SIG-M5 treated with dmso at 0.1 percent for 504 hours (cell line): ENCODE measurements around the gene APC2.
A peak's percentile ranks its signal among the peaks of the same experiment; 100 is the strongest.

Source experiments
- DNase-seq: peaks from one replicate; lab custom pipeline; 2025; ENCODE audit not compliant: unreplicated experiment; lab: John Stamatoyannopoulos, UW

Gene APC2

DNA sequence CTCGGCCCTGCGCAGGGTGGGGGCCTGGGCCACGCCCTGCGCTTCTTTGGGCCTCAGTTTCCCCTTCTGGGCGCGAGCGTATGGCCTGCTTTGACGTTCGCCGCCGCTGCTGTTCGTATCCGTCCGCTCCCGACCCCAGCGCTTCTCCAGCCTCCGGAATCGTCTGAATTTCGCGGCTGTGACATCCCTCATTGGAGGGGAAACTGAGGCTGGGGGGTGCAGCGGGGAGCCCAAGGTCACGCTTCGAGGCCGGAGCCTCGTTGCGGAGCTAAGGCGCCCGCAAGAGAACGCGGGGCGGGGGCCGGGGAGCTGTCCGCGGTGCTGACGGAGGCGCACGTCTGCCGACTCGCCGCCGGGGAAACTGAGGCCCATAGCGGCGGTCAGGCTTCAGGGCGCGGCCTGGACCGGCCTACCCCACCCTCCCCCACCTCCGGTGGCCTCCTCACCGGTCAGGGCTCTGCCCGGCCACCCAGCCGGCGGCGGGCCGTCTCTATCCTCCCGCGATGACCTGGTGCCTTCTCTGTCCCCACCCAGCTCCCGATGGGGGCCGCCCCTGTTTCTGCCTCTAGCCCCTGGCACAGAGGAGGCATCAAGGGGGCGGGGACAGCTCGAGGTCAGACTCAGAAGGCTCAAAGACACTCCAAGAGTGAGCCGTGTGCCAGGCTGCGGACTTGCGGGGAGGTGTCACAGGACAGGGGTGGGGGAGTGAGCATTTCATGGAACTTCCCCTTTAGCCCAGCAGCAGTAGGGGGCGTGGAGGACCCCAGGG lies 3.0 kb upstream of the APC2 start:
- DNase-seq, result no peak

DNA sequence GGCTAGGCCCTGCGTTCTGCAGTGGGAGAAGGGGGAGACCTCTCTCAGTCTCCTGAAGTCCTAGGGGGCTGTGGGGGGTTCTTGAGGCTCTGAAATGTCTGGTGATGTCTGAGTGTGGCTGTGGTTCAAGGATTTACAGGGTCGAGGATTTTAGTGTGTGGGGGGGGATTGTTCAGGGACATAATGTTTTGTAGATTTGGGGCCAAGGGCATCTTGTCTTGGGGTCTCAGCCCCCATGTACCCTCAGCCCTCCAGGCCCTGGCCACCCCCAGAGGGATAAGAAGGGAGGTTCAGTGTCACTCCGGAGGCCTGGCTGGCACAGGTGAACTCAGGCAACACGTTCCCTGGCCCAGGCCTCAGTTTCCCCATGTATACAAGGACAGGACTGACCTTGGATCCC lies 2.4 kb upstream of the APC2 start:
- DNase-seq, result no peak

DNA sequence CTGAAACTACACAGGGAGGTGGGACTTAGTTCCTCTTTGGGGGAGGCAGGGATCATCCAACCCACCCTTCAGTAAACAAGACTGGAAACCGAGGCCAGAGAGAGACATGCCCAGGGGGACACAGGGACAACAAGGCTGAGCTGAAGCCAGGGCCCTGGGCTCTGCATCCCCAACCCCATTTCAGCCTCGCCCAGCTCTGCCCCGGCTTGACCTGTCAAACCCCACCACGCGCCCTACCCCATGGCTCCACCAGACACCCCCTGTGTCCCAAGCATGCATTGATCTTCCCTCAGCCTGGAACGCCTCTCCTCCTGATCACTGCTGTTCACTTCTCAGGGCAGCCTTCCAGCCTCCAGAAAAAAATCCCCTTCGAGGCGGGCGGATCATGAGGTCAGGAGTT lies 2.0 kb upstream of the APC2 start:
- DNase-seq, result no peak

DNA sequence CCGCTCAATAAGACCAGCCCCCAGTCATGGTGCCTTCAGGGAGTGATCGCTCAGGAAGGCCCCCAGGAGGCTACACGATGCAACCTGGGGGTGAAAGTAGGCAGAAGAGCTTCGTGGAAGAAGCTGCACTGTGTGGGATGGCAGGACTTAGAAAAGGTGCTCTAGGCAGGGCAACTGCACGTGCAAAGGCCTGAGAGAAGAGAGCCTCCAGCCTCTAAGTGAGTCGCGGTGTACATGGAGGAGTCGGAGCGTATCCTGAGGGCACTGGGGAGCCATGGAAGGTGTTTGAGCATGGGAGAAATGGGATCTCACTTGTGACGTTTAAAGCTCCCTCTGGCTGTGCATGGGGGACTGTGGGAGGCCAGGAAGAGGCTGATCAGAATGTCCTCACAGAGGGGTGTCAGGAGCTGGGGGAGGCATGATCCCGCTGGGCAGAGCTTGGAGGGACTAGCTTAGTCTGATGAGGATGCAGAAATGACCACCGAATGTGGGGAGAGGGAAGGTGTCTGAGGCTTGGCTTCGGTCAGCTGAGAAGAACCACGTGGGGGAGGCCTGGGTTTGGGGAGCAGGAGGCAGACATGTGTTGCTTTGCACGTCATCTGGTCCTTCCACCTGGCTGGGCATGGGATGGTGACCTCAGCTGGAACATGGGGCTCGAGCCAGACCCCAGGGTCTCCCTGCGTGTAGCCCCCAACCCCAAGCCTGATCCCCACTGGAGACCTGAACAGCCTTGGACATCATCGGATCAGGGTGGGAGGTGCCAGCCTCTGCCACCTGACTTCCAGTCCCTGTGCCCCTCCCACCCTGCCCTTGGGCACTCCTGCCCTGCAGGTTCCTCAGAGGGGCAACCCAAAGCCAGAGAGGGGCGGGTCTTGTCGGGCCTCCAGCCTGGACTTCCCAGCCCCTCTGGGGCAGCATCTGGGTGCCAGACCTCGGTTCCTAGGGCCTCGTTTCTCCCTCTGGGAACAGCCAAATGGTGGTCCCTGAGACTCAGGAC lies 1.1 kb downstream of the APC2 start:
- no peak for DNase-seq

DNA sequence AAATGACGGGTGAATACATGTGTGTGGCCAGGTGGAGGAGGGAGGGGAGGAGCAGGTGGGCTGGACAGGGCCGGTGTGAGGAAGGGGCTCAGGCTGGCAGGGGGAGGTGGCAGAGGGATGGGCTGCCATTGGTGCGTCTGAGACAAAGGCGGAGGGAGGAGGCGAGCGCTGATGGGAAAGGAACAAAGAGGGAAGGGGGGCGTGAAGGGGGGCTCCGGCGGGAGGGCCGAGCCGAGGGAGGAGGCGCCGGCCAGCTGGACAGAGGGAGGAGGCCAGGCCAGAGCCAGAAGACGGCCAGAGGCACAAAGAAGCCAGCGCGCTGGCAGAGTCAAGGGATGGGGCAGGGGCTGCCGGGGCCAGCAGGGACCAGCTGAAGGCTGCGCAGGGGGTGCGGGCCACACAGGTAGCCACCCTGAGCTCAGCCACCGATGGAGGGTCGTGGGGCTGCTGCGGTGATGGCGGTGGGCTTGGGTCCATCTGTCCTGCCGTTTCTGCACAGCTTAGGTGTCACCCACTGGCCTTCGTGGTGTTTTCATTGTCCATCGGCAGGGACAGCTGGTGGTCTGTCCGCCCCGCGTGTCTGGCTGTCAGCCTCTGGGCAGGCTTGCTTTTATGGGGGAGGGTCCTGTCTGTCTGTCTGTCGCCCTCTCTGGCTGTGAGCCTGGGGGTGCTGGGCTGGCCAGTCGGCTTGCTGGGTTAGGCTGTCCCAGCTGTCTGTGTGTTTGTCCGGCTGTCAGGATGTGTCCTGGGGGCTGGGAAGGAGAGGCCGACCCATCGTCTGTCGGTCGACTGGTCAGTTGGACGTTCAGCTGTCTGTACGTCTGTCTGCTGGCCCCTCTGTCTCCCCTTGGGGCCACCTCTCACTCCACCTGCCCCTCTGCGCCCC lies 2.2 kb downstream of the APC2 start:
- DNase-seq, result no peak

DNA sequence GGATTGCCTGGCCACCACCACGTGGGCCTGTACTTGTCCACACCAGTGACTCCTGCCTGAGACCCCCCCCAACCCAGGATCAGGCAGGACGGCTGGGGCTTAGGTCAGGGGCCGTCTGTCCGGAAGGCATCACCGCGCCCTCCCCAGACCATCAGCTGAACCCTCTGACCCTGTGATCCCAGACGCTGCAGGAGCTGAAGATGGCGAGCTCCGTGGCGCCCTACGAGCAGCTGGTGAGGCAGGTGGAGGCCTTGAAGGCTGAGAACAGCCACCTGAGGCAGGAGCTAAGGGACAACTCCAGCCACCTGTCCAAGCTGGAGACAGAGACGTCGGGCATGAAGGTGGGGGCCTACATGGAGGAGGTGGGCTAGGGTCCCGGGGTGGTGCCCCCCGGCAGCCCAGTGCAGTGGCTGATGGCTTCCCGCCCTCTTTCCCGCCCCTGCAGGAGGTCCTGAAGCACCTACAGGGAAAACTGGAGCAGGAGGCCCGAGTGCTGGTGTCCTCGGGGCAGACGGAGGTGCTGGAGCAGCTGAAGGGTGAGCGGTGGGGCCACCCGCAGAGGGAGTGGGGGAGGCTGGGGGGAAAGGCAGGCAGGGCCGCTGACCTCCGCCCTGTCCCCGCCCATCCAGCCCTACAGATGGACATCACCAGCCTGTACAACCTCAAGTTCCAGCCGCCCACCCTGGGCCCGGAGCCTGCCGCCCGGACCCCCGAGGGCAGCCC lies 3.0 kb downstream of the APC2 start:
- no peak for DNase-seq

DNA sequence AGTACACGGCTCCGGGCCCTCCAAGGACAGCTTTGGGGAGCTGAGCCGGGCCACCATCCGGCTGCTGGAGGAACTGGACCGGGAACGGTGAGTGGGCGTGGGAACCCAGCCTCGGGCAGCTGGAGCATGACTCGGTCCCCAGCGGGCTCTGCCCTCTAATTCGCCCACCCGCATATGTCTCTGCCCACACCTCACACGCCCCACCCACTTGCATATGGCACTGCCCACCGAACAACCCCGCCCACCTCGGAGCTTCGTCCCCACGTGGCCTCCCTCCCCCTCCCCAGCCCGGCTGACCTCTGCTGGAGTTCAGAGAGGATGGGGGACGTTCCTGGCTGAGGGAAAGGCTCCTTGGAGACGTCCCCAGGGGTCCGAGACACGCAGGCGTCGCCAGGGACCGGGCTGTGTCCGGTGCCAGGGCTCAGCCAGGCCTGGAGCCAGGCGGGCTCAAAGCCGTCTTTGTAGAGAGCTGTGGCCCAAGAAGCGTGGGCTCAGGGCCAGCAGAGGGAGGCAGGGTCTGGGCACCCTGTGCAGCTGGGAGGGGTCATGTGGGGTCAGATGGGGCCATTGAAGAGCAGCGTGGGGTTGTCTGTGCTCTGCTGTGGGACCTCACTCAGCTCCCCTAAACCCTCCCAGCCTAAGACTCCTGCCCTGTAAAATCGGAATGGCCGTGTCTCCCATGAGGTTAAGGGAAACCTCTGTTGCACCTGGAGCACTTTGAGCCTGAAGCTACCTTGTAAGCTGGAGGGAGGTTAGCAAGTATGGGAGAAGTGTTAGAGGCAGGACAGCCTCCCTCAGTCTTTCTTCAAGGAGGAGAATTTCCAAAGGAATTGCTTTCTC lies 3.8 kb downstream of the APC2 start:
- DNase-seq, result no peak

DNA sequence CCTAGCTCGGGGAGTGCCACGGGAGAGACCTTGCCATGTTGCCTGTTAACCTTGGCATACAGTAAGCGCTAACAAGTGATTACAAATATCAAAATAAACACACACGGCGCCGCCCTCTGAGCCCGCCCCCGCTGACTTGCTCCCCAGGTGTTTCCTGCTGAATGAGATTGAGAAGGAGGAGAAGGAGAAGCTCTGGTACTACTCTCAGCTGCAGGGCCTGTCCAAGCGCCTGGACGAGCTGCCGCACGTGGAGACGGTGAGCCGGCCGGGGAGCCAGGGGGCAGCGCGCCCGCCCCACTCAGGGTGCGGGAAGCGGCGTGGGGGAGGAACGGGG lies 5.0 kb downstream of the APC2 start:
- DNase-seq, result no peak

DNA sequence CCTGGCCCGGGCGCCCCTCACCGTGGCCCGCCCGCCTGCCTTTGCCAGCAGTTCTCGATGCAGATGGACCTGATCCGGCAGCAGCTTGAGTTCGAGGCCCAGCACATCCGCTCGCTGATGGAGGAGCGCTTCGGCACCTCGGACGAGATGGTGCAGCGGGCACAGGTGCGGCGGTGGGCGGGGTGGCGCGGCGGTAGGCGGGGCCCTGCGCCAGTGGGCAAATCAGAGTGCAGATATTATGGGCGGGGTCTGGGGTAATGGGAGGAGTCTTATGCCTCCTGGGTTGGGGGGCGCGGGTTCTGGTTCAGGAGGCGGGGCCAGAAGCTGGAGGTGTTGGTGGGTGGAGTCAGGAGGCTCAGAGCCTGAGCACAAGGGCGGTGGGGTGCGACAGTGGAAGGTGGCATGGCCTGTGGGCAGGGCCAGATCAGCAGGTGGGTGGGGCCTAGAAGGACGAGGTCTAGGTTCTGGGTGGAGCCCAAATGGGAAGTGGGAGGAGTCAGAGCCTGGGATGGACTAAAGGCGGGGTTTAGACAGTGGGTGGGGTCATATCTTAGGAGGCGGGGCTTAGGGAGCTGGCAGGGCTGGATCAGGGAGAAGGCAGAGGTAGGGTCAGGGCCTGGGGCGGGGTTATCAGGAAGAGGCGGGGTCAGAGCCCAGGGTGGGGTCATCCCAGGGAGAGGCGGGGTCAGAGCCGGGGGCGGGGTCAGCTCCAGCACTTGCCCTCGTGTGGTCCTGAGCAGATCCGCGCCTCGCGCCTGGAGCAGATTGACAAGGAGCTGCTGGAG lies 5.6 kb downstream of the APC2 start:
- DNase-seq, result peak; percentile 43

DNA sequence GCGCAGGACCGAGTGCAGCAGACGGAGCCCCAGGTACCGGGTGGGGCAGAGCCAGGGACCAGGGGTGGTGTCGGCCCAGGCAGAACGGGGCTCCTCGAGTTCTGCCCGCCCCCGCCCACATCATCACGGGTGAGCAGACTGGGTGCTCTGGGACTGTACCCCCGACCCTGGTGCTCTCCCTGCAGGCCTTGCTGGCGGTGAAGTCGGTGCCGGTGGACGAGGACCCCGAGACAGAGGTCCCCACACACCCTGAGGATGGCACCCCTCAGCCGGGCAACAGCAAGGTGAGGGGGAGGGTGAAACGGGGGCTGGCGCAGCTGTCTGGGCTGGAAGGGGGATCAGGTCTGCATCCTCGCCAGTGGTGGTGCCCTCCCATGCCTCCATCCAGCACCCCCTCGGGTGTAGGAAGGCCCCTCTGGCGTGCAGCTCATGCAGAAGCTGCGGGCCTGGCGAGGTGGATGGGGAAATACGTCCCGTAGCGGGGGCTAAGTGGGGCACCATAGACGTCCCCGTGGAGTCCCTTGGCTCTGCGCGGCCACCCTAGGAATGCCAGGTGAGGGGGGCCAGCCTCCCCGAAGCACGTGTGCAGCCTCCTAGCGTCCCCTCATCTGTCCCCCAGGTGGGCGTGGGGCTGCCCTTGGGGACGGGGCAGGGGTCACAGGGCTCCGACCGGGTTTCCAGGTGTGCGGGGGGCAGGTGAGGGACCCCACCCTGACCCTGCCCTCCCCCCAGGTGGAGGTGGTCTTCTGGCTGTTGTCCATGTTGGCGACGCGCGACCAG lies 6.4 kb downstream of the APC2 start:
- no peak for DNase-seq

DNA sequence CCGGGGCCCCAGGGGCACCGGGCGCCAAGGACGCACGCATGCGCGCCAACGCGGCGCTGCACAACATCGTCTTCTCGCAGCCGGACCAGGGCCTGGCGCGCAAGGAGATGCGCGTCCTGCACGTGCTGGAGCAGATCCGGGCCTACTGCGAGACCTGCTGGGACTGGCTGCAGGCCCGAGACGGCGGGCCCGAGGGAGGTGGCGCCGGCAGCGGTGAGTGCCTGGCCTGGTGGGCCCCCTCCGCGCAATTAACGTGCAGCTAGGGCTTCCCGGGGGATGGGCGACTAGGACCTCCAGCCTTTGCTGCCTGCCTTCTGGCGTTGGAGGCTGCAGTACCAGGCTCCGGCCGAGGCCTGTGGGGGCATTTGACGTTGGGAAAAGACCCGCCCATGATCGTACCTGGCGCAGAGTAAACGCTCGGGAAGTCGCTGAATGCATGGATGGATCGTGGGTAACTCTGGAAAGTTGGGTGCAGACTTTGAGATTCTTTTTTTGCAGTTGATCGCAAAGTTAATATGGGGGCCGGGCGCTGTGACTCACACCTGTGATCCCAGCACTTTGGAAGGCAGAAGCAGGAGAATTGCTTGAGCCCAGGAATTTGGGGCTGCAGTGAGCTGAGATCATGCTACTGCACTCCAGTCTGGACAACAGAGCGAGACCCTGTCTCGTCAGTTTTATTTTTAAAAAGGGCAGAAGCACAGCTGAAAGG lies 7.3 kb downstream of the APC2 start:
- no peak for DNase-seq

DNA sequence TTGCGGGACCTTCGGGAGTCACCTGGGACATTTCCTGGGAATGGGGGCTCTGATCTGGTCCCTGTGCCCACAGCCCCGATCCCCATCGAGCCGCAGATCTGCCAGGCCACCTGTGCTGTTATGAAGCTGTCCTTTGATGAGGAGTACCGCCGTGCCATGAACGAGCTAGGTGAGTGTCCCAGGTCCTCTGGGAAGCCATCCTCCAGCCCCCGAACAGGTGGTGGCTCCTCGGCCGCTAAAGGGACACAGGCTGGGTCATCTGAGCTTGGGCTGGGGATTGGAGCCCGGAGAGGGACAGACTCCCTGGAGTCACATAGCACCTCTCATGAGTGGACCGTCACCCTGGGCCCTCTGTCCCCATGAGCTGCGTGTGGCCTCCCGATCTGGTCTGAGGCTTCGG lies 8.0 kb downstream of the APC2 start:
- DNase-seq, result no peak

DNA sequence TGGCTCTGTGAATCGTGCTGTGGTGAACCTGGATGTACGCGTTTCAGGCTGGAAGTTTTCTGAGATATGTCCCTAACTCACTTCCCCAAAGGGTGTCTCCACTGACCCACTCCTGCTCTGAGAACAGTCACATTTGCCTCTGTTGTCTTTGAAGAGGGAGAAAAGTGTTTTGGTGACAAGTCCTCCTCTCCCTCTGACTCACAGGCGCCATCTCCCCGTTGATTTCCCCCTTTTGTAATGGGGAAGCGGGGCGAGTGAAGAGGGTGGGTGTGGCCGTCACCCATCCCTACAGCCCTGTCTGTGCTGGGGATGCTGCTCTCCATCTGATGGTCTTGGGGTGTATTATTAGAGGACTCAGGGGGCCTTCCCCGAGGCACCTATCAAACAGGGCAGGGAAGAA lies 9.6 kb downstream of the APC2 start:
- DNase-seq, result peak; percentile 35

DNA sequence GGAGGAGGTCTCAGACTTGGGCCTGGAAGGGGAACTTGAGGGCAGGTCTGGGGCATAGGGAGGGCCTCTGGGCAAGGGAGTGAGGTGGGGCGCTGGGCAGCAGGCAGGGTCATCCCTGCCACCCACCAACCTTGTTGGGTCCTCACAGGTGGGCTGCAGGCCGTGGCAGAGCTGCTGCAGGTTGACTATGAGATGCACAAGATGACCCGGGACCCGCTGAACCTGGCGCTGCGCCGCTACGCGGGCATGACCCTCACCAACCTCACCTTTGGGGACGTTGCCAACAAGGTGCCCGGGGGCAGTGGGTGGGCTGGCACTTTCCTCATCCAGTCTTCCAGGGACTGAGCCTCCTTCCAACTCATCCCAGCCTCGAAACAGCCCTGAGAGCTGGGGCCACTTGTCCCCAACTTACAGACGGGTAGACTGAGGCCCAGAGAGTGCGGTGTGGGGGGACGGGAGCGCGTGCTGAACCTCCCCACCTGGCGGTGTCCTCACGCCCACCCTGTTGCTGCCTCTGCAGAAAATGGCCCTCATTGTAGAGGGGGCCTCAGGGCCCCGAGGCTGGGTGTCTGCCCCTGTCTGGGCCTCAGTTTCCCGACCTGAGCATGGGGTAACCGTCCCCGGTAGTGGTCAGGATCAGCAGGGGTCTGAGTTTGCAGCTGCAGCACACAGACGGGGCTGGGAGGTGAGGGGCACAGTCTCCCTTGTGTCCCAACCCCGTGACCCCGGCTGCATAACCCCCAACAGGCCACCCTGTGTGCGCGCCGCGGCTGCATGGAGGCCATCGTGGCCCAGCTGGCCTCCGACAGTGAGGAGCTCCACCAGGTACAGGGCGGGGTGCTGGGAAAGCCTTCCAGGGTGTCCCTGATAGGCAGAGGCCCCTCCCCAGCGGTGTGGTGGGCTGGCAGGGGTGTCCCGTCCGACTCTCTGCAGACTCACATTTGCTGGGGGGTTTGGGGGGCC lies 10.4 kb downstream of the APC2 start:
- no peak for DNase-seq

DNA sequence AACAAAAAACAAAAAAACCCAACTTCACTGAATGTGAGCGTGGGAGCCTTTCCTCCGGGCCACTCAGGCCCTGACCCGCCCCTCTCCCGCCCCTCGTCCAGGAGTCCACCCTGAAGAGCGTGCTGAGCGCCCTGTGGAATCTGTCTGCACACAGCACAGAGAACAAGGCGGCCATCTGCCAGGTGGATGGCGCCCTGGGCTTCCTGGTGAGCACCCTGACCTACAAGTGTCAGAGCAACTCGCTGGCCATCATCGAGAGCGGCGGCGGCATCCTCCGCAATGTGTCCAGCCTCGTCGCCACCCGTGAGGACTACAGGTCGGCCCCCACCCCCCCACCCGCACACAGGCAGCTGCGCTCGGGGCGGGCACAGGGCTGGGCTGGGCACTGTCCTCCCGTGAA lies 11.9 kb downstream of the APC2 start:
- no peak for DNase-seq

DNA sequence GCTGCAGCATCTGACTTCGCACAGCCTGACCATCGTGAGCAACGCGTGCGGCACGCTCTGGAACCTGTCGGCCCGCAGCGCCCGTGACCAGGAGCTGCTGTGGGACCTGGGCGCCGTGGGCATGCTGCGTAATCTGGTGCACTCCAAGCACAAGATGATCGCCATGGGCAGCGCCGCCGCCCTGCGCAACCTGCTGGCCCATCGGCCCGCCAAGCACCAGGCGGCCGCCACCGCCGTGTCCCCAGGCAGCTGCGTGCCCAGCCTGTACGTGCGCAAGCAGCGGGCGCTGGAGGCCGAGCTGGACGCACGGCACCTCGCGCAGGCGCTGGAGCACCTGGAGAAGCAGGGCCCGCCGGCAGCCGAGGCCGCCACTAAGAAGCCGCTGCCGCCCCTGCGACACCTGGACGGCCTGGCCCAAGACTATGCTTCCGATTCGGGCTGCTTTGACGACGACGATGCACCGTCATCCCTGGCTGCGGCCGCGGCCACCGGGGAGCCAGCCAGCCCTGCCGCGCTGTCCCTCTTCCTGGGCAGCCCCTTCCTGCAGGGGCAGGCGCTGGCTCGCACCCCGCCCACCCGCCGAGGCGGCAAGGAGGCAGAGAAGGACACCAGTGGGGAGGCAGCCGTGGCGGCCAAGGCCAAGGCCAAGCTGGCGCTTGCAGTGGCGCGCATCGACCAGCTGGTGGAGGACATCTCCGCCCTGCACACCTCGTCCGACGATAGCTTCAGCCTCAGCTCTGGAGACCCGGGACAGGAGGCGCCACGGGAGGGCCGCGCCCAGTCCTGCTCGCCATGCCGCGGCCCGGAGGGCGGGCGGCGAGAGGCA lies 15.5 kb downstream of the APC2 start:
- DNase-seq, result no peak
